Measurements from ENCODE around the gene RABAC1. TPM values are rescaled to one million over a fixed set of nuclear protein-coding genes. Genes with fewer than 3 reads are reported as not detected.
"Not testable (repeated sequence)": the region's sequence is repeated elsewhere in the genome, so short reads cannot be mapped to it uniquely, and the experiment has no call there.

Gene RABAC1
- polyA plus RNA-seq, 1 donor = 64.5 TPM

DNA sequence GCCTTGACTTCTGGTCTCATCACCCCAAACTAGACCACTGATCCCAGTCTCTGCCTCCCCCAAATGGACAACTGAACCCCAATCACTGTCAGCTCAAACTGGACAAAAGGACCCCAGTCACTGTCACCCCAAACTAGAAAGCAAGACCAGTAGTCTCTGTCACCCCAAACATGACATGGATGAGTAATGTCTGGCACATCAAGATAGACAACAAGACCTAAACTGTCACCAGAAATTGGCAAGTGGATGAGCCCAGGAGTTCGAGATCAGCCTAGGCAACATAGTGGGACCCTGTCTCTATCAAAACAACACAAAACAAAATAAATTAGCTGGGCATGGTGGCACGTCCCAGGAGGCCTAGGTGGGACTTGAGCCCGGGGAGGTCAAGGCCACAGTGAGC lies 12.0 kb downstream of the RABAC1 start:
- no peak for DNase-seq (ENCODE audit: low read depth)

DNA sequence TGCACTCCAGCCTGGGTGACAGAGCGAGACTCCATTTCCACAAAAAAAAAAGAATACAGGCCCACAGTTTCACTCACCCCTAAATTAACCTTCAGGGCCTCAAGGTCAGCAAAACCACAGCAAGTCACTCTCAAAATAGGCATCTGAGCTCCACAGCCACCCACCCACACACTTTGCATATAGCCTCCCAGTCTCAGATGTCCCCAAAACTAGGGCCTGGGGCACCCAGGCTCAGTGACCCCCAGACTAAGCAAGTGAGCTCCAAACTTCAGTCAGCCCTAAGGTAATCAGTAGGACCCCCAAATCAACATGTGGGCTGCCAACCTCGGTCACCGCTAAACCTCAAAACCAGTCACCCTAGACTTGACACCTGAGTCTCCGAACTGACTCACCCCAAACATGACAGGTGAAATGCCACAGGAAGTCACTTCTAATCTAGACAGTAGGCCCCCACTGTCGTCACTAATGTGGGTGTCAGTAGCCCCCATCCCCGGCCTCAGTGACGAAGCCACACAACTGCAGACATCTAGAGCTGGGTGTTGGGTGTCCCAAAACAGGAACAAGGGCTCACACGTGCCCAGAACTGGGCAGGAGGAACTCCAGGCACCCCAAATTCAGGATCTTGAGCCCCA lies 13.9 kb downstream of the RABAC1 start:
- no peak for DNase-seq (ENCODE audit: low read depth)

DNA sequence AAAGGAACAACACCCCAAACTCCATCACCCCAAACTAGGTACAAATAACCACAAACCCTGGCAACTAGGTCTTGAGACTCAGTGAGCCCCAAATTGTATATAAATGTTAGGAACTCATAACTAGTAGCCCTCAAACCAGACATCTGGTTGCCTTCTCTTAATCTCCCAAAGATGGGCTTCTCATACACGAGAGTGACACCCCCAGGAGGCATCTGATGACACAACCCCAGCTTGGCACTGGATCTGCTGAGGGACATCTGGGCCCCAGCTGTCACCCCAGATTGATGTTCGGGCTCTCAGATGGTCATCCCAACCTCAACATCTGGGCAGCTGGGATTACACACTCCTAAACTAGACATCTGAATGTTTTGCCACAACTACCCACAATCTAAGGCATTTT lies 14.8 kb downstream of the RABAC1 start:
- DNase-seq (ENCODE audit: low read depth) = no peak

DNA sequence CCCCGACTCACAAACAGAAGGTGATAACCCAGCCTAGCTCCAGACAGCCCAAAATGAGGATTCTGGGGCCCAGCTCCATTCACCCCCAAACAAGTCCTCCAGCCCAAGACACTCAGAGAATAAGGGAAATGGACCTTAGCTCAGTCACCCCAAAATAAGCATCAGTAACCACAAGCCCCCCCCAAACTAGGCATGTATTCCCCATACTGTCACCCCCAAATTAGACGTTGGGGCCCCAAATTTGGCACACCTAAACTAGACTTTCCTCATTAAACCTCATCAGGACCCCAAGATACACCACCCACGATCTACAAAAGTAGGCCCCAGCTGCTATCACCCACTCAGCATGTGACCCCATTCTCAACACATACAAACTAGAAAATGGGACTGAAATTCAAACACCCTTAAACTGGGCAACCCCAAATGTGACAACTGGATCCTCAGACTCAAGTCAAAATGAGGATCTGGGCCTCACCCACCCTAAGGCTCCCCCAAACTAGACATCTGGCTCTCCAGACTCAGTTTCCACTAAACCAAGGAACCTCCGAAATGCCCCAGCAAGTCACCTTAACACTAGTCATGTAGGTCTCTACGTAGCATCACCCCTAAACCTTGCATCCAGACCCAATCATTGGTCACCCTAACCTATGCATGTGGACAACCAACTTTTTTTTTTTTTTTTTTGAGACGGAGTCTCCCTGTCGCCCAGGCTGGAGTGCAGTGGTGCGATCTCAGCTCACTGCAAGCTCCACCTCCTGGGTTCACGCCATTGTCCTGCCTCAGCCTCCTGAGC lies 17.5 kb downstream of the RABAC1 start:
- DNase-seq (ENCODE audit: low read depth) = no peak

DNA sequence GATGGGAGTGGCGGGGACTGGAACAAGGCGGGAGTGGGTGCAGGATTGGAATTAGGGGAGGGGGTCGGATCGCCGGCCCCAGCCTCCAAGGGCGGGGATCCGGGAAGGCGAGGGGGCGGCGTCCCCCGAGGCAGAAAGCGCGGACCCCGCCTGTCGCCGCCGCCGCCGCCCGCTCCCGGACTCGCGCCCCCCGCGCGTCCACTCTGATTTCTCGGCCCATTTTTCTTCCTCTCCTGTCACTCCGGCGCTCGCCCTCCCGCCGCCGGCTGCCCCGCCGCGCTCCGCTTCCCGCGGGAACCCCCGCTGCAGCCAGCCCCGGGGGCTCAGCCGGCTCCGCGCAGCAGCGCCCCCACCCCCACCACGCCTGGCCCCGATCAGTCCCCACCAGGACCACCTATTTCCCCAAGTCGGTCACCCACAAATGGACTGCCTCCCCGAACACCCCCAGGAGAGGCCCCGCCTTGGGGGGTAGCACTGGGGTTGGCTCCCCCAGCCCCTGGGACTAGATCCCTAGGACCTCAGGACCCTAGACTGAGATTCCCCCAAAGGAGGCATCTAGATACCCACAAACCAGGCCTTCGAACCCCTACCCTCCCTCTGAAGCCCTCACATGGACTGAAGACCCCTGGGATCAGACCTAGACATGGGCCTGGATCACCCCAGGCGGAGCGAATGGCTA lies 18.3 kb downstream of the RABAC1 start:
- DNase-seq (ENCODE audit: low read depth) = no peak

DNA sequence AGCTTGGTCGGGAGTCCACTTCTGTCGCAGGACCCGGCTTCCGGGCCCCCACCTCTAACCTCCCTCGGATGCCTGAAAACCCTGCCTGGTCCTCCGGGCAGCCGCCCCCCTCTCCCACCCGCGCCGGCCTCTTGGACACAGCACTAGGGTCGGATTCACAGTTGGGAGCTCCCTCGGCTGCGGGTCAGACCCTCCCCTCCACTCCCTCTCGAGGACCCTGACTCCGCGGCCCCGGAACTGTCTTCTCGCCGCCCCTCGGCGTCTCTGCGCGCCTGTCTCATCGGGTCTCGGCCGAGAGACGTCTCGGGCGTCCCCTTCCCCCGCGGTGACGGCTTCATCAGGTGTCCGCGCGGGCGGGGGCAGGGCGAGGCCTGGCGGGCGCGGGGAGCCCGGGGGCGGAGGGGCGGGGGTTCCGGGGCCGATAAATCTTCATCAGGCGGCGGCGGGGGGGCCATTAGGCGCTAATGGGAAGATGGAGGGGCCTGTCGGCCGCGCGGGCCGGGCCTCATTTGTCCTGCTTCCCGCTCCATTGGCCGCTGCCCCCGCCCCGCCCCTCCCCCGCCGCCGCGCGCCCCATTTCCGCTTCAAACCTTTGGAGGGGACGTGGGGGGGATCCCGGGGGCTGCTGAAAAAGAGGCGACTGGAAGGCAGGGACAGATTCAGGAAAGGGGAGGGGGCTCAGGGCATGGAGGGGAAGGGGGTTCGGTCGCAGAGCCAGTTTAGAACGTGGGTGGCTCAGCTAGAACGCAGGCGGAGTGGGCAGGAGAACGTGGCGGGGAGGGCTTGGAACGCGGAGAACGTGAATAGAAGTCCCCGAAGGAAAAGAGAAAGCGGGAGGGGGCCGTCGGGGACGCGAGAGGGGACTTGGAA lies 19.0 kb downstream of the RABAC1 start:
- no peak for DNase-seq (ENCODE audit: low read depth)

DNA sequence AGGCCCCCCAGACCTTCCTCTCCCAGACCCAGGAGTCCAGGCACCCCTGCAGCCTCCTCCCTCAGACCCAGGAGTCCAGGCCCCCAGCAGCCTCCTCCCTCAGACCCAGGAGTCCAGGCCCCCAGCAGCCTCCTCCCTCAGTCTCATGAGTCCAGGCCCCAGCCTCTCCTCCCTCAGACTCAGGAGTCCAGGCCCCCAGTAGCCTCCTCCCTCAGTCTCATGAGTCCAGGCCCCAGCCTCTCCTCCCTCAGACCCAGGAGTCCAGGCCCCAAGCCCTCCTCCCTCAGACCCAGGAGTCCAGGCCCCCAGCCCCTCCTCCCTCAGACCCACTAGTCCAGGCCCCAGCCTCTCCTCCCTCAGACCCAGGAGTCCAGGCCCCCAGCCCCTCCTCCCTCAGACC lies 19.9 kb downstream of the RABAC1 start:
- not testable (repeated sequence) for DNase-seq (ENCODE audit: low read depth)

DNA sequence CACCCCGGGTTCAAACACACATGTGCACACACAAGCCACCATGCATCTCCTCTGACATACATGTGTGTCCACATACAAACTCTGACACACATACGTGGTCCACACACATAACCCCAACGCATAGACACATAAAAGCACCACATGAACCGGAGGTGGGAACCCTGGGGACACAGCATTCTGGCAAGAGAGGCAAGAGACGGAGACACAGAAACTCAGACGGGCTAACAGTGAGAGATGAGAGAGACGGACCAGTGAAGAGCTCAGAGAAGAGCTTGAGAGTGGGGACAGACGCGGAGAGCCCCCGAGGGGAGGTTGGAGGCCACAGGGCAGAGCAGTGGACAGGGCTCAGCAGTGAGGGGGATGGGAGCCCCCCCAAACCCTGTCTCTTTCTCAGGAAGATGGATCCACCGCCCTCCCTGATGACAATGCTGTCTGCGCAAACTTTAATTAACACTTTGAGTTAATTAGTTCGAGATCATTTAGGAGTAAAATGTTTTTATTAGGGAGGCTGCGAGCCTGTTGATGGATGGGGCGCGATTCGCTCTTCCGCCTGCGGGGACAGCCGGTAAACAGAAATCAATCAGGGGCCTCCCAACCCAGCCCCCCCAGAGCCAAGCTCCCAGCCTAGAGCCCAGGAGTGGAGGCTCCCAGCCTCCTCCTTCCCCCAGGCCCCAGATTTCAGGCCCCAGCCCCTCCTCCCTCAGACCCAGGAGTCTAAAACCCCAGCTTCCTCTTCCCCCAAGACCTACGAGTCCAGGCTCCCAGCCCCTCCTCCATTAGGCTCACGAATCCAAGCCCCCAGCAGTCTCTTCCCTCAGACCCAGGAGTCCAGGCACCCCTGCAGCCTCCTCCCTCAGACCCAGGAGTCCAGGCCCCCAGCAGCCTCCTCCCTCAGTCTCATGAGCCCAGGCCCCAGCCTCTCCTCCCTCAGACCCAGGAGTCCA lies 21.3 kb downstream of the RABAC1 start:
- no peak for DNase-seq (ENCODE audit: low read depth)

DNA sequence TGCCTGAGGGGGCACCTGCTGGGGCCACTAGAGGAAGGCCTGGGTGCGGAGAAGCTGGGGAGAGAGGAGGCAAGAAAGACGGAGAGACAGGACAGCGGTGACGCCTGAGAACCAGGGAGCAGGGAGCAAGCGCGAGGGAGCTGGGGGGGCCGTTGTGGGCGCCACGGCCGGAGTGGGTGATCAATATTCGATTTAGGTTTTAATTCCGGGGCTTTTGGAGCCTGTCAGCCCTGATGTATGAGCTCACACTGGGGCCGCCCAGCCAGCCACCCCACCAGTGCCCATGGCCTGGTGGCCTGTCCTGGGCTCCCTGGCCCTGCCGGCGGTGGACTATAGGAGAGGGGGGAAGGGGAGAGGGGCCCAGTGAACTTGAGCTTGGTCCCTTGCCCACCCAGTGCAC lies 22.2 kb downstream of the RABAC1 start:
- no peak for DNase-seq (ENCODE audit: low read depth)

DNA sequence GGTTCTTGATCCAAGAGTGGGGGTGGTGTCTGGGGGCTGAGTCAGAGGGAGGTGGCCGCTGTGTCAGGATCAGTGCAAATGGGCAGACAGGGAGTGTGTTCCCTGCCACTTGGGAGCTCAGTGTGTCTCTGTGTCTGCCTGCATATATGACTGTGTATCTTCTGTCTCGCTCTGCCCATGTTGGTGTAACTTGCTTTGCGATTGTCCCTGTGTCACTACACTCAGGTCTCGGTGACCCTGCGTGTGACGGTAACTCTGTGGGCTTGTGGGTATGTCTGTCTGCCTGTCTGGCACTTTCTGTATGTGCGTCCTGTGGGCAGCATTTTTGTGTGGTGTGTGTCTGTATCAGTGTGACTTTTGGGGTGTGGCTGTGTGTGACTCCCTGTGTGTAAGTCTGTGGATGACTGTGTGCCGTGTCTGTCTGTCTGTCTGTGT lies 22.7 kb downstream of the RABAC1 start:
- no peak for DNase-seq (ENCODE audit: low read depth)

DNA sequence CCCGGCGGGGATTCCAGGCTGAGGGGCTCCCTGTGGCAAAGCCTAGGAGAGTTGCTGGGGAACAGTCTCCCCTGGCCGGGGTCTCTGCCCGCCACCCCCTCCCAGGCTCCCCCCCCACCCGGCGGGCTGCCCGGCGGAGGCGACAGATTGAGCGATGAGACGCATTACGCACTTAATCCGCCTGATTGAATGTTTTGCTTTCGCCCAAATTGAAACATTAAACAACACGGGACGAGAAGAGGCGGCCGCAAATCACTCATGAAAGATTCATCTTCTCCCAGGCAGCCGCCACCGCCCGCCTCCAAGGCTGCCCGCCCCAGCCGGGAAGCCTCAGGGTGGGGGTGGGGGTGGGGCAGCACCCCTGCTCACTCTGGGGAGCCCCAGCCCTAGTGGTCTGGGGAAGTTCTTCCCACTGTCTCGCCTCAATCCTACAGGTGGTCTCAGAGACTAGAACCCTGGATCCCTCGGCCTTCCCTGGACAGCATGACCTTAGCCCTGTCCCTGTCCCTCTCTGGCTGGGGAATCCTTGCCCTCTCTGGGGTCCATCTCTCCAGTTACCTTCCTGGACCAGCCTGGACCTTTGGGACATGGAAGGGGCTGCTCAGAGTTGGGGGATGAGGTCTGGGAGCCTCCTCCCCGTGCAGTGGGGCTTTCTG lies 23.2 kb downstream of the RABAC1 start:
- no peak for DNase-seq (ENCODE audit: low read depth)

DNA sequence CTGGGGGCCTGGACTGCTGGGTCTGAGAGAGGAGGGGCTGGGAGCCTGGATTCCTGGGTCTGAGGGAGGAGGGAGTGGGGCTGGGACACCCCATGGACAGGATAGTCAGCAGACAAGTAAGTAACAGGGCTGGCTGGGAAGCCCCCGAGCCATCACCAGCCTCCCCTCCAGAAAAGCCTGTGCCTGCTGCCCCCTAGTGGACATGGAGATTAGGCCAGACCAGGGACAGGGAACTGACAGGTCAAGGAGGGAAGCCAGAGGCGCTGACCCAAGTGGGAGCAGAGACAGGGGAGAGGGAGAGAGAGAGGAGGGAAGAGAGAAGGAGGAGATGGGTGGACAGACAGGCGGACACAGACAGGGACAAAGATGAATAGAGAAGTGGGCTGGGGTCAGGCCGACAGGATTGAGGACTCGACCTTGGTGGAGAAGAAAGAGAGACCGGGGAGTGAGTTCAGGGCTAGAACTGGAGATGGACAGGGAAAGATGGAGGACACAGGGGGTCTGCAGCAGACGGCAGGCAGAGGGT lies 24.2 kb downstream of the RABAC1 start:
- DNase-seq (ENCODE audit: low read depth) = no peak

DNA sequence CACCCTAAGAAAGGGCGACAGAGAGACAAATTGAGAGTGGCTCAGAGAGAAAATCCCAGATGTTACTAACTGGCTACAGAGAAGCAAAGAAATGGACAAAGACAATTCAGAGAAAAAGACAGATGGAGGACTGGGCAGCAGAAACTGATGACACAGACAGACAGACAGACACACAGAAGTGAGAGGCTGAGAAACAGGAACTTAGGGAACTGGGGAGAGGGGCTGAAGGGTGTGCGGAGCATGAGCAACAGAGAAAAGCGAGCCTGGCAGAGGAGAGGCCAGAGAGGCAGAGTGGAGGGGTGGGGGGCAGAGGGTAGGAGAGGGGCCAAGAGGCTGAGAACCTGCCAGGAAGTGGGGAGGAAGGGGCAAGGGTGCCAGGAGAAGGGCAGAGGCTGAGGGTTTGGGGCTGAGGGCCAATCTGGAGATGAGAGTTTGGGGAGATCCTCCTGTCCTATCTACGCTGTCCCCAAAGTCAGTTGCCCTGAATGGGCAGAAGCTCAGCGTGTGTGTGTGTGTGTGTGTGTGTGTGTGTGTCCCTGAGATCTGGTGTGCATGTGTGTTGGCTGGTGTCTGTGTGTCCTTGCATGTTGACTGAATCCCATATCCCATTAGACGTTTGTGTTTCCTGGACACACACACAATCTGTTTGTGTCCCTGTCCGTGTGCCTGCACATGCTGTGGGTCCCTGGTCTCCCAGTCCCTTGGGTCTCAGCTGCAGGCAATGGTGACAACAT lies 25.3 kb downstream of the RABAC1 start:
- DNase-seq (ENCODE audit: low read depth) = no peak

DNA sequence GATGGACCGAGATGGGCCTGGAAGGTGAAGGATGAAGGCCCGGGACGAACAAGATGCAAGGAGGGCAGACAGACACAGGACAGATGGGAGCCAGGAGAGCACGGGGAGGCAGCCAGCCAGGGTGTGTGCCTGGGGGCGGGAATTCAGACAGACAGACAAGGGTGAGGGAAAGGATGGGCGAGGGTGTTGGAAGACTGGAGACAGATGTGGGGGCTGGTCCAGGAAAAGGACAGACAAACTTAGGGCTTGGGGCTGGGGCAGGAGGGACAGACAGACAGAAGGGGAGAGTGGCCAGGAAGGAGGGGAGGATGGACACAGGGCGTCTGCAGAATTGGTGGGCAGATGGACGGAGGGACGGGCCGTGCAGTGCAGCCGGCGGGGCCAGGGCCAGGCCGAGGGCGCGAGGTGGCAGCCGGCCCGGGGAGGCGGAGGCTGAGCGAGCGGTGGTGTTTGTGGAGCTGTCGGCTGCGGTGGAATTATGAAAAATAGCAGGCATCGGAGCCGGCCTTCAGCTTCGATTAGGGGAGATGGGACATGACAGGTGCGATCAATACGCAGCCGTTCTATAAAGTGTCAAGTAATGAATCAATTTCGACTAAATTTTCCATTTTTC lies 26.3 kb downstream of the RABAC1 start:
- DNase-seq (ENCODE audit: low read depth) = no peak

DNA sequence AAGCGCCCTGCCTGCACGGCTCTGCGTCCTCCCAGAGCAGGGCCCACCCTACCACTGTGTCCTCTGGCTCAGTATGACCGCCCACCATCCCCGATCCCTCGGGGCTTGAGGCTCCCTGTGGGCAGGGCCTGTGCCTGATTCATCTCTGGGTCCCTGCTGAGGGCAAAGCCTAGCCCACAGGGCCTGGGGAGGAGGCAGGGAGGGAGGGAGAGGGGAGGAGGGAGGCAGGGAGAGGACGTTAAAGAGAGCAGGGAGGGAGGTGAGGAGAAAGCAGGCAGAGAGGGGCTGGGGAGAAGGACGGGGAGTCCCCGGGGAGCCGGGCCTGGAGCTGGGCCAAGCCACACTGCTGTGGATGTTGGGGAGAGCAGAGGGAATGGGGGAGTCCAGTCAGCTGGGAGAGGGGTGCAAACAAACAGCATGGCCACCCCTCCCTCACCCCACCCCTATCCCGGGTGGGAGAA lies 26.8 kb downstream of the RABAC1 start:
- DNase-seq (ENCODE audit: low read depth) = no peak

DNA sequence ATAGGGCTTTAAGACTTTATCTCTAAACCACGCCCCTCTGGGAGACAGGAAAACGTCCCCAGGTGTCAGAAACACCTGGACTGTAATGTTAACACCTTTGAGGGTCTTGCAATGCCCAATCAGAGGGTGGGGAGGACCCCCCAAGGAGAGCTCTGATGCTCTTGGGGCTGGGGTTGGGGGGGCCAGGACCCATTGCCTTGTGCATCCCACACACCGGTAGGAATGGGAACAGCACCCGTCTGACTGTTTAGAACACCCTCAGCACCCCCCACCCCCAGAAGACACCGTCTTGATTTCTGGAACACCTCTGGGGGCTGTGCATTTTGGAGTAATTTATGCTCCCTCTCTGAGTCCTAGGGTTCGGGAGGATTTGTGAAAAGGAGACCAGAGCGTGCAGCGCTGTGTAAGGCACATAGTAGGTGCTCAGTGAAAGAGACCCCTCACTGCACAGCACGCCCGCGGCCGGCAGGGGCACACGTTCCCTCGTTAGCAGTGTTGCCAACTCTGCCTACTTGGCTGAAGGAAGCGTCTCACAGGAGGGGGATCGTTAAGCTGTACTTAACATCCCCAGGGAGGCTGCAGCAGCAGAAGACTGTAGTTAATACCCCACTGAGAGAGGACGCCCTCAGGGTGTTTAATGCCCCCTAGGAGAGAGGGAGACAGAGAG lies 28.1 kb downstream of the RABAC1 start:
- DNase-seq (ENCODE audit: low read depth) = no peak

DNA sequence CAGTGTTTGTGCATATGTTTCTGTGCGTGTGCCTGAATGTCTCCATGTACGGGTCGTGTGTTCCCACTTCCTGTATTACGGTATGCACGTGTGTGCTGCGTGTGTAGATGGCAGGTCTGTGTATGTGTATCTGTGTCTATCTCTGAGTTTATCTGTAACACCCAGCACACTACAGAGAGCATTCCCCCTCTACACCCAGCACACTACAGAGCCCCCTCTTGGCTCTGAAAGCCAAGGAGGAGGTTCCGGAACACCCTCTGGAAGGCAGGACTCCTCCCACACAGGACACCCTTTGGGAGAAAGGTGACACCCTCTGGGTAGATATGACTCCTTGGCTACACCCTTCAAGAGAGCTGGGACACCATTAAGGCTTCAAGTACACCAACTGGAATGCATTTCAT lies 28.8 kb downstream of the RABAC1 start:
- DNase-seq (ENCODE audit: low read depth) = no peak

DNA sequence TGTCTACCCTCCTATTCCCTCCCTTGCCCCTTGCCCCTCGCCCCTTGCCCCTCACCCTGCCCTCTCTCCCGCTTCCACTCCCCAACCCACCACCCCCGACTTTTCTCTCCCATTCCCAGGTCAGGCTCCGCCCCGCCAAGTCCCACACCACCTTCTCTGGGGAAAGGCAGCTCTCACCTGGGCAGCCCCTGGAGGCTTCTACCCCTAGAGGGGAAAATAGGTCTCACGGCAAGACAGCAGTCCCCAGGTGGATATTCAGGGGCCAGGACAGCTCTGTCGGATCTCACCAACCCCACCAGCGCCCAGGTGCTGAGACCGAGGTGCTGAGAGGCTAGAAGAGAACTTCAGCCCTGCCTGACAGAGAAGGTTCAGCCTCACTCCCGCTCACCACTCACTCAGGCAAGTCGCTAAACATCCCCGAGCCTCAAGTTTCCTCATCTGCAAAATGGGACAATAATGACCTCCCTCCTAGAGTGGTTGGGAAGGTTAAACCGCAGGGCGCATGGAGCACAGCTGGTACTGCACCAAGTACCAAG lies 29.5 kb downstream of the RABAC1 start:
- no peak for DNase-seq (ENCODE audit: low read depth)
